CD4-positive, alpha-beta T cell treated with Interleukin-6 at 100 ng/mL for 8 hours (primary cell): Measurements from ENCODE around the gene TP53RK.

Source experiments
- DNase-seq: peaks from one replicate; pipeline ENCODE4 v3.0.0-alpha.2; 2020; ENCODE audit warnings: mixed read lengths, low spot score

Gene TP53RK

DNA sequence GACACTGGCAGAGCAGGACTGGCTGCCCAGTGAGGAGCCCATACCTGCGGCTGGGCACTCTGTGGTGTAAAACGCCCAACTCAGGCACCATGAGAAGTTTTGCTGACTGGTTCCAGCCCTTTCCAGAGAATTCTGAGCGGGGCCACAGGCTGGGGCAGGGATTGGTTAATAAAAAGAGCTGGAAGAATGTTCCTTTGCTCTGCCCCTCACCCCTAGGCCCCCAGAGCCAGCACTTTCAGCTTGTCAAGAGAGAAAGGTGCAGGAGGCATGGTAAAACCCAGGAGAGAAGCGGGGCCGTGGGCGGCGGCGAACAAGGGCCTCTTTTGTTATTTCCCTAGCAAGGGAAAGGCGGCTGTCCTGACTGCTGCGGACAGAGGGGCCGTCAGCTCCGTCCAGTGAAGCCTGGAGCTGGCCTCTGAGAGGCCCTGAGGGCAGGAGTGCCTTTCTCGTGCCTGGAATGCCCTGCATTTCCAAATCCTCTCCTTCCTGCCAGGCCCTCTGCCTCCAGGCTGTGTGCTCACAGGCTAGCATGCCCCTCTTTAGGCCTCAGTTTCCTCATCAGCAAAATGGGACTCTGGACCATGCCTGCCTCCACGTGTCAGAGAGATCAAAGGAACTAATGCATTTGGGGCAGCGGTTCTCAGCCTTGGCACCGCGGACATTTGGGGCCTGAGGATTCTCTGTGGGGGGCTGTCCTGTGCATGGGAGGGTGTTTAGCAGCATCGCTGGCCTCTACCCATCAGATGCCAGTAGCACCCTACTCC lies 50.9 kb downstream of the TP53RK start:
- no peak for DNase-seq

DNA sequence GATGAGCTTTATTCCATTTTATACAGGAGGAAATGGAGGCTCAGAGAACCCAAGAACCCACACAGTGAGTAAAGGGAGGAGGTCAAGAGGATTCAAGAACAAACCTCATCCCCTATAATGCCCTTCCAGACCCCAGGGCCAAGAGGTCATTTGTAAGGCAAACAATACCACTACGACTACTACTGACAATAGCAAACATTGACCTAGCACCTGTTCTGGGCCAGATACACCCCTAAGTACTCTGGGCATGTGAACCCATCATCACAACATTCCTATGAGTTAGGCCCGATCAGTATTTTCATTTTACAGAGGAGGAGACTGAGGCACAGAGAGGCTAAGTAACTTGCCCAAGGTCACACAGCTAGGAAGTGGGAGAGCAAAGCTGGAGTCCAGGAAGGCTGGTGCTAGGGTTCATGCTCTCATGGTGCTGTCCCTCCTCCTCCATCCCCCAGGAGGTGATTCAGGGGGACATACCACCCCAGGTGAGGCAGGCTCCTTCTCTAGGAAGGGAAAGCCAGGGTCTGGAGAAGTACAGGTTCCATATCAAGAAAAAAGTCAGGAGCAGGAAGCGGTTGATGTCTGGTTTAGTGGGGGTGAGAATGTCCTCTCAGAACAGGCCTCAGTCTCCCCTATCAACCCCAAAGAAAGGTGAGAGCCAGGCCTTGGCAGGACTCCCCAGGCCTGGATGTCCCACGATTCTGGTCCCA lies 51.7 kb downstream of the TP53RK start:
- DNase-seq = no peak

DNA sequence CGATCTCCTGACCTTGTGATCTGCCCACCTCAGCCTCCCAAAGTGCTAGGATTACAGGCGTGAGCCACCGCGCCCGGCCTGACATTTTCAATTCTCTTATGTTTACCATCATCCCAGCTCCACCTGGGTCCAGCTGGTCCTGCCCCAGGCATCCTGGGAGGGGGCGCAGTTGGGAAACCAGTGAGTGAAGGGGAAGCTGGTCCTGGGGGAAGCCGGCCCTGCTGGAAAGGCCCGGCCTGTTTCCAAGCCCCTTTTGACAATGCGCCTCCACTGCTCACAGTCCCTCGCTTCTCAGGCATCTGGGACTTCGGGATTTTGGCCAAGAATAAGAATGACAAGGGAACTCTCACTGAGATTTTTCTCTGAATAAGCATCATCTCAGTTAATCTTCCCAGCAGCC lies 52.2 kb downstream of the TP53RK start:
- DNase-seq = no peak

DNA sequence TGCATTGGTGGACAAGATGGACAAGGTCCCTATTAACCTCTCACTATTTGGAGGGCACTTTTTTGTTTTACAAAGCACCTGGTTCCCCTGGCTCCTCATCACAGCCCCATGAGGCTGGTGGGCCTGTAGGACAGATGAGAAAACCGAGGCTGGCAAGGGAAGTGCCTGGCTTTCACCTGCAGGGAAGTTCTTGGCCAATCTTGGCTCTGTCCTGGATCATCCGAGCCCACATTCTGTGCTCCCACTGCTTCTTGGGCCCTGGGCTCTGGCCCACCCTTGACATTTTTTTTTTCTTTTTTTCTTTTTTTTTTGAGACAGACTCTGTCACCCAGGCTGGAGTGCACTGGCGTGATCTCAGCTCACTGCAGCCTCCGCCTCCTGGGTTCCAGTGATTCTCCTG lies 52.7 kb downstream of the TP53RK start:
- no peak for DNase-seq

DNA sequence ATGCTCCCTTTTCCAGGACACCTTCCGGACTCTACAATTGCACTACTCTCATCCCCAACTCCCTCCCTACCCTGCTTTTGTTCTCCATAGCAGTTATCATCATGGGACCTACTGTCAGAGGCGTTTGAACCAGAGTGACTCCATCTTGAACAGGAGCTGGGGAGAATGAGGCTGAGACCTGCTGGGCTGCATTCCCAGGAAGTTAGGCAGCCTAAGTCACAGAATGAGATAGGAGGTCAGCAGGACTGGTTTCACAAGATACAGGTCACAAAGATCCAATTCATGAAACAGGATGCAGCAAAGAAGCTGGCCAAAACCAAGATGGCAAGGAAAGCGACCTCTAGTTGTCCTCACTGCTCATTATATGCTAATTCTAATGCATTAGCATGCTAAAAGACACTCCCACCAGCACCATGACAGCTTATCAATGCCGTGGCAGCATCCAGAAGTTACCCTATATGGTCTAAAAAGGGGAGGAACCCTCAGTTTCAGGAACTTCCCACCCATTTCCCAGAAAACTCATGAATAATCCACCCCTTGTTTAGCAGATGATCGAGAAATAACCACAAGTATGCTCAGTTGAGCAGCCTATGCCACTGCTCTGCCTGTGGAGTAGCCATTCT lies 53.6 kb downstream of the TP53RK start:
- DNase-seq = no peak

DNA sequence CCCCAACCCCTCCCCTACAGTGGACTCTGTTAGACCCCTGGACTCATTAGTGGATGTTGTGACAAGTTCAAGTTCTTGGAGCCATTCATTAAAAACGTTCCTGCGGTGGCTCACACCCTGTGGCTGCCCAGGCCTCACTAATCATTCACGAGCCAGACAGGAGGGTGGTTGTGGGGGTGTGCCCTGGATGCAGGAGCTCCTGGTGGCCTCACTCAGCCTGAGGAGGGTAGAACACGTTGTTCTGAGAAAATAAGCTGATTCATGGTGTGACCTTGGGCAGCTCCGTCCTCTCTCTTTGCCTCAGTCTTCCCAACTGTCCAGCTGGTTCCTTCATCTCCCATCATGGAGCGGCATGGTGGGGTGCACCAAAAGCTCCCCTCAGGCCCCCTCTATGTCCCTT lies 54.7 kb downstream of the TP53RK start:
- no peak for DNase-seq
